GM08714 (cell line): ENCODE measurements around the gene PIWIL1.

Experiments used
- H3K4me3 ChIP-seq: fragments of 200-500 bp; sonication (Bioruptor generic); 2 replicates; pipeline ENCODE4 v1.5.1; 2014; ENCODE audit warnings: mild to moderate bottlenecking, low read length, inconsistent platforms
- ZNF274 ChIP-seq: IDR thresholded peaks from 2 replicates; pipeline ENCODE4 v1.6.1; 2012; ENCODE audit warnings: mild to moderate bottlenecking, low read depth, low read length

Gene PIWIL1

GRCh38 chr12:130421896-130422295 lies 84.2 kb downstream of the PIWIL1 start:
- no peak for TF ChIP-seq ZNF274

More at GRCh38 chr12:130421896-130422295, 84.2 kb downstream of the PIWIL1 start:
- H3K4me3 ChIP-seq, result no peak overlapping the region
